NCI-H510A (cell line): ENCODE results near the gene SDCCAG8.
A peak's percentile ranks its signal among the peaks of the same experiment; 100 is the strongest.
"Not testable (repeated sequence)": the region's sequence is repeated elsewhere in the genome, so short reads cannot be mapped to it uniquely, and the experiment has no call there.

Source experiments
- DNase-seq: peaks from one replicate; lab custom pipeline; 2025; lab: John Stamatoyannopoulos, UW

Gene SDCCAG8

DNA sequence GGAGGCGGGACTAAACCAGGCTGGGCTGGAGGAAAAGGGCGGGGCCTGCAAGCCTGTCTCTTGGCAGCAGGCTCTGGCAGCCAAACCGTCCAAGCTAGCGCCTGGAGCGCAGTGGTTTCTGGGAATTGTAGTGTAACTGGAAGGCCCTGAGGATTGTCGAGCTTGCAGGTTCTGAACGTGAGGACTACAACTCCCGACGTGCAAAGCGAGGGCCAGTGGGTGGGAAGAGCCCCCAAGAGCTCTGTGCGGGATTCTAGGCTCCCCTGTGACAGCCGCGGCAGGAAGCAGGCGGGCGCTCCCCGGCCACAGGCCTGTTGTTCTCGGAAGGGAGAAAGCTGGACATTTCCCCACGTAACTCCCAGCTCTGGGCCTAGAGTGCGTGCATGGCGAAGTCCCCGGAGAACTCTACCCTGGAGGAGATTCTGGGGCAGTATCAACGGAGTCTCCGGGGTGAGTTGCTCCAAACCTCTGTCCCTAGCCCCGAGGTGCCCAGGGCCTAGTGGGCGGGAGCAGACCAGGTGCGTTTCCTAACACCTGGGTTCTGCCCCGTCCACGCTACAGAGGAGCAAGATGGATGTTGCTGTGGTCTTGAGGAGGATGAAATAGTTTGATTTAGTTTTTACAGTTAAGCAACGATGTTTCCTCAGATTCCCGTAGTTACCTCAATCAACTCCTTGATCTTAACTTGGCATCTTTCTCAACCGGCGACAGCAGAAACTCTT lies at the start of gene SDCCAG8:
Gene SDCCAG8, plus strand, starts transcription at position 251 of the 722 bp plus-strand sequence. Its CDS starts 133 bp downstream, at position 384.
- peak; percentile 84 for DNase-seq

DNA sequence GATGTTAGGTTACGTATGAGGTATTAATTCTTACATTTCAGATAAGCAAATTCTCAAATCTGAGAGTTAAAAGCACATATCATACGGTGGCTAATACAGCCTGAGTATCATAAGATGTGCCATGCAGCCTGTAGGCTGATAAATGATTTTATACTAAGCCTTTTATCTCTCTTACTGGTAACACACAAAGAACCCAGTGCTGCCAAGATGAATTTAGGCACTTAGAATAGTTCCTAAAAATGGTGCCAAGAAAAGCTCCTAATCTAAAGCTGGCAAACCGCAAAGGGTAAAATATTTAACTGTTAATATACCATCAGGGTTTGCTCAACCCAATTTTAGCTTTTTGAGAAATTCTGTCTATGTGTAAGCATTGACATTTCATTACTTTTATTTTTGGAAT lies 43.9 kb upstream of the SDCCAG8 start:
- DNase-seq, result not testable (repeated sequence)

DNA sequence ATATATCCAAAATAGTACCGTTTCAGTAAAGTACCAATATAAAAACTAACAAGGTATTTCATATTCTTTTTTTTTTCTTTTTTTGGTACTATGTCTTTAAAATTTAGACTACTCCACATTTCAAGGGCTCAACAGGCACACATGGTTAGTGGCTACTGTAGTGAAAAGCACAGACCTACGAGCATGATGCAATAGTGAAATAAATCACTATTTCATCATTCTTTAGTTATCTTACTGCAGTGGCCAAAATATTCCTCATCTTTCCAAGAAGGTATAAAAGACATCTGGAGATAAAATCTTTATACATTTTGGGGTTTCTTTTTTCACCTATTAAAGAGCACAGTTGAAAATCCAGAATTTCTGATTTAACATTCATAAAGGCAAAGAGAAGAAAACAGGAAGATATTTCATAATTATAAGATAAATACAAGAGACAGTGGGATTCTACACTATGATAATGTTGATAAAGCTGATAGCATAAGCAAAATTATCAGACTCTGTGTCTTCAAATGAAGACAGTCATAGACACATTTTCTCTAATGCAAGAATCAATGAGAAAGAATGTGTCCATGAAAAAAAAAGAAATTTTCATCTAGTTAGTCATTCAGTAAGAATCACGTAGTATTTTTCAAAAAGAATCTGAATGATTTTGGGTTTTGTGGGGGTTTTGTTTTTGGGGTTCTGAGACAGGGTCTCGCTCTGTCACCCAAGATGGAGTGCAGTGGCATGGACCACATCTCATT lies 42.6 kb upstream of the SDCCAG8 start:
- DNase-seq, result no peak

DNA sequence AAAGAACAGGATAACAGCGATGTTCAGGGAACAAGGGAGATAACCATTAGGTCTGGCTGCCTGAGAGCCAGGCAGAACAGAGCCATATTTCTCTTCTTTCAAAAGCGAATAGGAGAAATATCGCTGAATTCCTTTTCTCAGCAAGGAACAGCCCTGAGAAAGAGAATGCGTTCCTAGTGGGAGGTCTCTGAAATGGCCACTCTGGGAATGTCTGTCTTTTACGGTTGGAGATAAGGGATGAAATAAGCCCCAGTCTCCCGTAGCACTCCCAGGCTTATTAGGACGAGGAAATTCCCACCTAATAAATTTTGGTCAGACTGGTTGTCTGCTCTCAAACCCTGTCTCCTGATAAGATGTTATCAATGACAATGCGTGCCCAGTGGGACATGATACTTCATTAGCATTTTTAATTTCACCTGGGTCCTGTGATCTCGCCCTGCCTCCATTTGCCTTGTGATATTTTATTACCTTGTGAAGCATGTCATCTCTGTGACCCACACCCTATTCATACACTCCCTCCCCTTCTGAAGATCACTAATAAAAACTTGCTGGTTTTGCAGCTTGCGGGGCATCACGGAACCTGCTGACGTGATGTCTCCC lies 40.5 kb upstream of the SDCCAG8 start:
- not testable (repeated sequence) for DNase-seq

DNA sequence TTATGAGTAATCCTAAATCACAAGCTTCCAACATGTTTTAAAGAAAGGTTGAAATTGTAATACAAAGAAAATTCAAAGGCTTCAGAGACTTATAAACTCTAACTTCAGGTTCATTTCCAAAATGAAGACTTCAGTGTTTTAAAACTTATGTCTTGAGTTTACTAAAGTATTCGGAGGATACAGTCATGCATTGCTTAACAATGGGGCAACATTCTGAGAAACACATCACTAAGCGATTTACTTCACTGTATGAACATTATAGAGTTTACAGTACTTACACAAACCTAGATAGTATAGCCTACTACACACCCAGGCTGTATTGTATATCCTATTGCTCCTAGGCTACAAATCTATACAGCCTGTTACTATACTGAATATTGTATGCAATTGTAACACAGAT lies 39.1 kb upstream of the SDCCAG8 start:
- DNase-seq, result no peak

DNA sequence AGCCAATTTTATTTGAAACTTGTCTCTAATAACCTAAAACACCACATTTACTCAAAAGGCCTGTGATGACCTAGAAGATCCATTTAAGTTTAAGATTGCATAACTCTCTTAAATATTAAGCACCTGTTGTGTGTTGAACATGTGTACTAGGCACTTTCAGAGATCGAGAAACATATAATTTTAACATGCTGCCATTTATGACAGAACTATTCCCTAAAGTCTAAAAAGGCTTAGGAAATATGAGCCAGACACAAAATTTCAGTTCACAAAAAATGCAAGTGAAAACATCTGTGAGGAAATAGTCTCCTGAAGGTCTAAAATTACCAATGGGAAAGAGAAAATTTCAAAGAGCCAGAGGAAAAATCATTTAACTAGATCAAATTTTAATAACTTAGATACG lies 38.5 kb upstream of the SDCCAG8 start:
- no peak for DNase-seq

DNA sequence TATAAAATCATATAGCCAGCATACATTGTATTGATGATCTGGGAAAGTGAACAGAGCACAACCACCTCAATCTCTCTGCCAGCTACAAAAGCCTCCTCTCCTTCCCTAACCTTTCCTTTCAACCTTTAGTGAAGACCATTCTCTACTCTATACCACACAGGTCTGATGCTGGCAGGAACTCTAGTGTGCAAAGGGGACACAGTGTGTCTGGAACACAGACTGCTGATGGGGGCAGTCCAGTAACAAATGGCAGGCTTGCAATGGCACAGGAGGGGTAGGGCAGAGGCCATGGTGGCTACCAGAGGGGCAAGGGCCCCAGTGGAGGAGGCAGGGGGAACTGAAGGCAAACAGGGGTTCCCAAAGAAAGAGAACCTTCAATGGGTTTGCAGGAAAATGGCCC lies 37.8 kb upstream of the SDCCAG8 start:
- no peak for DNase-seq

DNA sequence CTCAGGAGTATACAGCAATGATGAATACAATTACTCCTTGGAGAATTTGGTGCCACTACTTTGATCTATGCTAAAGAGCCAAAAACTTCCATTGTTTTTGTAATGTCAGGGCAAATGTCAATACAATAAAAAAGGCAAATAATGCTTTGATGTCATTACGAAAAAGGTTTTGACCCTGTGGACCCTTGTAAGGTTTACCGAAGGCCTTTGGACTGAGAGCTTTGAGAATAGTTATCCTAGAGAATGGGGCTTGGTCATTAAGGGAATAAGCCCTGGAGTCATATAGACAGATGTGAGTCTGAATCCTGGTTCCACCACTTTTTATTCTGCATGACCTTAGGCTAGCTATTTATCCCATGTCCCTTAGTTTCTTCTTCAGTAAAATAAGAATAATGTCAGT lies 28.2 kb upstream of the SDCCAG8 start:
- DNase-seq, result no peak

DNA sequence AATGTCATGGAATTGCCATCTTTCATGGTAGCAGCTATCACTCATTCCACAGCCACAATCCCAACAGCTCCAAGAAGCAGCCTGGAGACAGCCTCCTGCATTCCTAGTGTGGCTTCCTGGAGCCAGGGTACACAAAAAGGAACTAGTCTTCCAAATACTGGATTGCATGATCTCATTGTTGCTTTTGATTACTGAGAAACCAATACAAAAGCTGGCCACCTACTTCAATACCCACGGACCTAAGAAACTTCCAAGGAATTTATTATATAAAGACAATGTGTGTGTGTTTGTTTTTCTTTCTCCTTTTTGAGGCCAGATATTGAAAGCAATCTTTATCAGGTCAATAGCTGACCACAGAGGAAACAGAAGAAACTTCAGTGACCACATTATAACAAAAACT lies 26.3 kb upstream of the SDCCAG8 start:
- no peak for DNase-seq

DNA sequence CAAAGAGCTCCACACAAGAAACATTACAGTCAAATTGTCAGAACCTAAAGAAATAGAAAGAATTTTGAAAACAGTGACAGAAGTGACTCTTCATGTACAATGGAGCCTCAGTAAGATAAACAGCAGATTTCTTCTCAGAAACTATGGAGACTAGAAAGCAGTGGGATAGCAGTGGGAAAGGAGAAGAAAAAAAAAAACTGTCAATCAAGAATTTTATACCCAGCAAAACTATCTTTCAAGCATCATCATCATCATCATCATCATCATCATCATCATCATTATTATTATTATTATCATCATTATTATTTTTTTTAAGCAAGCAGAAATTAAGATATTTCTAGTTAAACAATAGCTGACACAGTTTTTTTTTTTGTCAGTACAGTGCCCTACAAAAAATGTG lies 24.9 kb upstream of the SDCCAG8 start:
- no peak for DNase-seq

DNA sequence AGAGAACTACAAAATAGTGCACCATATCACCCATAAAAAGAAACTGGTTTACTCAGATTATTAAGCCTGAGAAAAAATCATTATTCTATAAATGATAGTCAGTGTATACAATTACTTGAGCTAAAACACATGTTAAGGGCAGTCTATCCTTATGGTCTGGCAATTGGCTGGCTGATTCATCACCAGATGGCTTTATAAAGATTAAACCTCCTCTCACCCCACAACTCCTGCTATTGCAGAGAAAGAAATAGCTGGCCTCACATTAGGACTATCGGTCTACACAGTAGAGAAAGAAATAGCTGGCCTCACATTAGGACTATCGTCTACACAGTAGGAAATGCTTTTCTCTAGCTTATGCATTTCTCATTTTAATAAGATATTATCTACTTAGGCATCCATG lies 21.9 kb upstream of the SDCCAG8 start:
- DNase-seq, result no peak

DNA sequence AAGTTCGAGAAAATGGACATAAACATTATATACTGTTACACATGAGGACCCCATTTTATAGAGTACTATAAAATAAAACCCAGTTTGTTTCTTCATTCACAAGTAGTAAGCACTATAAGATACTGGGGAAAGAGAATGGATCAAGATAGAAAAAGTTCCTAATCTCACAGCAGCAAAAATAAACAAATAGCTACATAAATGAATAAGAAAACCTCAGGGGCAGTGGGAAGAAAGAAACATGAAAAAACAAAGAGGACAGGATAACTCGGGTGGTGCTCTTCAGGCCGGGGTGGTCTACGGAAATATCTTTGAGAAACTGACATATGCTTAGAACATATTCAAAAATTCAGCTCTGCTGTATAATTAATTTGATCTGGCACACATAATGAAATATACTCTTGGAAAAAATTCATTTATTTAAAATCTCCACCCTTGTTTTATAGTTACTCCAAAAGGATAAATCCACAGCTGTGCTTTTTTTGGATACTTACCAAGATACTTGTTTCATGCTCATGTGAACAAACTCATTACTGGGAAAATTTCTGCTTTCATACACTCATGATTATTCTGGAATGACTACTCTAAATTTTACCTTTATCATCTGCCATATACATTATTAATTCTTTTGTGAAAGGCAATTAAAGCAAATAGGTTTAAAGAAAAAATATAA lies 20.7 kb upstream of the SDCCAG8 start:
- no peak for DNase-seq

DNA sequence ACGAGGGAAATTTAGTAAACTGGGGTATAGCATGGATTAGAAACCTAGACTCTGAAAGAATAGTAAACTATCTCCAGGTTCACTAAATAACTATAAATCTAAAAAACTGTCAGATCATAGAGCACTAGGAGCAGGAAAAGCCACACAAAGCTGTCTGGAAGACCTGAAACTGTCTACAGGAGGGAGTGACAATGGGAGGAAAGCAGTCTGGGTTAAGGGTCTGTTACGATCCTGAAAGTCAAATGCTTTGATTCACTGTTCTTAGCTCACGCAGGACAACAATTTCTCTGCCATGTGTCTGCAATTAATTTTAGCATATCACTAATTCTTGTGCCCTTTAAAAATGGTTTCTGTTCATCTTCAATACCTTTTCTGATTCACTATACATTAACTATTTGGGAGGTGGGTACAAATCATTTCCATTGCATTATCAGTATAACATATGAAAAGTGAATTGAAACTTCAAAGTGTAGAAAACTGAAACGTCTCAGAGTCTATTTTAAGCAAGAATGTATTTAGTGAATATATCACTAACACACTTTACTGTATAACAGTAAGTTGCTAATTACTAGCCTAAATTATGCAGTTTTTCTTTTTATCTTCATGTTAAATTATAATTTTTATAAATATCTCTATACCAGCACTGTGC lies 19.1 kb upstream of the SDCCAG8 start:
- DNase-seq, result no peak

DNA sequence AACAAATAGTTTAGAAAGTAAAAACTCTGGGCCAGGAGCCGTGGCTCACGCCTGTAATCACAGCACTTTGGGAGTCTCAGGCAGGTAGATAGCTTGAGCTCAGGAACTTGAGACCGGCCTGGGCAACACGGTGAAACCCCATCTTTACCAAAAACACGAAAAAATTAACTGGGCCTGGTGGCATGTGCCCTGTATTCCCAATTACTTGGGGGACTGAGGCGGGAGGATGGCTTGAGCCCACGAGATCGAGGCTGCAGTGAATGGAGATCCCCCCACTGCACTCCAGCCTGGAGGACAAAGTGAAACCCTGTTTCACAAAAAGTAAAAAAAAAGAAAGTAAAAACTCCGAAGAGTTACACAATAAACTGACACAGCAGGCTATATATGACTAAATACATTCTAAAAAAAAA lies 11.4 kb upstream of the SDCCAG8 start:
- no peak for DNase-seq

DNA sequence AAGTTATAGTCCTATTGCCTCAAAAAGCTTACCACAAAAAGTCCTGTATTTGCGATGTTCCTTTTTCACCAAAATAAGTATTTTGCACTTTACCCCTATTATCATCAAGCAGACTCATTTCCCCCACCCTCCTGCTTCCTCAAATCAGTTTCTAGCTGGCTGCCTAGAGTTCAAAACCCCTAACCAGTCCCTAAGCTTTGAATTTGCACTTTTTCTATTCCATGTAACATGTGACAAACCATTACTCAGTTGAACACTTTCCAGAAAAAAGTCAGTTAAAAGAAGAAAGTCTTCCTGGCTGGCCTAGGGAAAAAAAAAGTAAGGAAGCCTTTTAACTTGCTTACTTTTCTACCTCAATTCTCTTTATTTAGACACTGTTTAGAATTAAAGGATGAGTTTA lies 8.9 kb upstream of the SDCCAG8 start:
- DNase-seq, result no peak

DNA sequence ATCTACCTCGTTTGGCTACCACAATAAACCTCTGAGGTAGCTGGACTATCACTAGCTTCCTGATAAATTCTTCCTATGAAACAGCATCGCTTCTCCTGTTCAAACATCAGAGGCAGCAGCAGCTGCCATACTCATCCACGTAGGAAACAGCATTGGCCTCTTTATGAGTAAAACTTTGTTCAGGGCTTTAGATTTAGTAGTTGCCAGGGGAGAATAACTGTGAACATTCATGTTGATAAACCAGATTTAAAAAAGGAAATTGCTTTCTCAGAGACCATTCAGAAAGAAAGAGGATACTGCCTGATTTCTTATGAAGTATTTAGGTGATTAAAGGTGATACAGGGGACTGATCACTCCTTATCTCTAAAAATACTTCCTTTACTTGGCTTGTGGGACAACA lies 7.9 kb upstream of the SDCCAG8 start:
- no peak for DNase-seq

DNA sequence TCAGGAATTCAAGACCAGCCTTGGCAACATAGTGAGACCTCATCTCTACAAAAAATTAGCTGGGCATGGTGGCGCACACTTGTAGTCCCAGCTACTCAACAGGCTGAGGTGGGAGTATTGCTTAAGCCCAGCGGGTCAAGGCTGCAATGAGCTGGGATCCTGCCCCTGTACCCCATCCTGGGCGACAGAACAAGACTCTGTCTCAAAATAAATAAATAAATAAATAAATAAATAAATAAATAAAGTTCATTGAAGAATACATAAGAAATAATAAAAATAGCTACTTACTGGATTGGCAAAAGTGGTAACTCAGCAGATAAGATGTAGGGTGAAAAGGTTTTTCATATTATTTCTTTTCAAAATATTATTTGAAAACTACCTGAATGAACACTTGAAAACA lies 6.6 kb upstream of the SDCCAG8 start:
- no peak for DNase-seq

DNA sequence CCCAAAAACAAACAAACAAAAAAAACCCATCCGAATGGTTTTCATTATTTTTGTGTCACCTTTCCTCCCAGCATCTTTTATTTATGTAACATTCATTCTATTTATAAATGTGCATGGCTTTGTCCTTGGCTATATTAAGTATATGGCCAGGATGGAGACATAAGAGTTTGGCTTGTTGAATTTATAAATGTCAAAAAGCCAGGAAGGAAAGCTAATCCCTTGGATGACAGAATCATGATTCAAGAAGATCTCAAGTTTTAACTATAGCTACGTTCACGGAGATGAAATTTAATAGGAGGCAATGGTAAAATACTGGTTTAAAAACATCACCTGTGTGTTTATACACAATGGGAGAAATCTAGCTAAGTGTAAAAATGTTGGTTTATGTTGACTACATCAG lies 5.7 kb upstream of the SDCCAG8 start:
- DNase-seq, result no peak

DNA sequence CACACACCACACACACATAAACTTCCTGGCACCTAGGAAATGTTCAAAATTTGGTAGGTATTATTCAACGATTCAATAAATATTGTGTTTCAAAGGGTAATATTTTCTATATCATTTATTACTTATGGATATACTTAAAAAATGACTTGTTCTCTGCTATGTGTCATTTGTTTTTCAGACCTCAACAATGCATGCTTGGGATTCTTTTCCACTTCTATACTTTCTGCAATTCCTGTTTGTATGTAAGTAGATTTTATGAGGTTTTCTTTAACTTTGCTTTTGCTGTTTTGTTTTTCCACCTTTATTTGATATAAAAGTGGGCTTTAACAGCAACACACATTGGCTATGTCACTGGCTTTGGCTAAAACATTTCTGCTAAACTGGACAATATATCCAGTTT lies 4.3 kb upstream of the SDCCAG8 start:
- no peak for DNase-seq

DNA sequence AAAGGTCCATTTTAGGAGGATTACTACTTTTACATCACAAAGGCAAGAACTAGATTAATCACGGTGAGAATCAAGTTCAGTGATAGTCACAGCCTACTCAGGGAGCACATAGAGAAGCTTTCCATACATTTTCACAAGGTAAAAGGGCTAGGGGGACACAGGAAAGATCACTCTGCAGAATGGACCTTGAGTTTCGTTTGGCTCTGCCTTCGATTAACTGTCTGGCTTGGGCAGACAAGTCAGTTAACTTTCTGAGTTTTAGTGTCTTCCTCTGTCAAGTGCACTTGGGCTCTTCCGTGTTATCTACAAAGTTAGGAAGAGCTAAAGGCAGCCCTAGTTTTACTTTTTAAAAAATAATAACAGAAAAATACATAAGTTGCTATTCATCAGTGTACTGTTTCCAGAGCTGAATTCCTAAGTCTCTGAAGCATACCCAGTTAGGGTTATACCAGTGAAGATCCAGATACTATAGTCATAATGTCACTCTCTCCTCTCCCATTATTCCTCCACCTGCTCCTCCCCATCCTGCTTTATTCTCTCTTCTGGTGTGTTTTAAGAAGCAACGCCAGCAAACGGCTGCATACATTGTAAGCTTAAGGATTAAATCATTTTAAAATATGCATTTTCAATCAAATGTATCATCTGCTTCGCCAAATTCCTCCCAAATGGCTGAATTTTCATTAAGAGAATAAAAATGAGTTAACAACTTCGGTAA lies 2.5 kb upstream of the SDCCAG8 start:
- DNase-seq, result no peak

DNA sequence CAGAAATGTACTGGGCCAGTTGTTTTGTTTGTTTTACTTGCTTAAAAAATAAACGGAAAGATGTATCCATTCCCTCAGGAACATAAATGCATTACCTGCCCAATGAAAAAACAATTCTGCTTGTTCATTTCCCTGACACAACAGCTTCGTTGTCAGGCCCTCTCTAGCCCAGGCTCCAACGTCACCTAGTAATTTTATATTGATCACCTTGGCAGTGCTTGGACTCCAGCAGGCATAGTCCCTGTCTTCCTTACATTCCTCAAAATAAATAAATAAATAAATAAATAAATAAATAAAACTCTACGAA lies 2.0 kb upstream of the SDCCAG8 start:
- no peak for DNase-seq
